Prostate gland (tissue), 2 donors: ENCODE measurements around the gene OTUD5. TPM values are rescaled to one million over a fixed set of nuclear protein-coding genes. Genes with fewer than 3 reads are reported as not detected.

Experiments
- small RNA-seq, 2 donors: library from RNA; depleted of rRNA; stranded (forward); fragments of <200 nt; gene quantifications; one replicate each; pipeline ENCODE3, GENCODE V24; 2016
- total RNA-seq, 2 donors: library from RNA; depleted of rRNA; stranded (reverse); fragments of >200 nt; gene quantifications; one replicate each; pipeline ENCODE4 v1.1.0, GENCODE V29; 2016

OTUD5 gene
- total RNA-seq, 2 donors from 2014 or later: 44.1 to 84.2 TPM

Small RNA genes within 50 kb of the gene (small RNA-seq; reads per million reads assigned to genes)
- gene RNU6-722P: 0 reads per million in 2 donors

Other genes with a start within 250 kb of the OTUD5 start
- under 1 TPM in 1 of 2 donors, not detected in 1; 0.41 TPM for gene GLOD5, start 195.9 kb downstream of the OTUD5 start, total RNA-seq
- not detected for gene GATA1, start 171.0 kb downstream of the OTUD5 start, total RNA-seq
- gene HDAC6, start 155.5 kb downstream of the OTUD5 start, total RNA-seq: 100 to 1,000 TPM; 102 to 113 TPM
- gene ERAS, start 131.1 kb downstream of the OTUD5 start, total RNA-seq: not detected
- 10 to 100 TPM; 45.4 to 77.7 TPM for gene PCSK1N, start 122.0 kb downstream of the OTUD5 start, total RNA-seq
- 10 to 100 TPM; 58.2 to 85.8 TPM for gene TIMM17B, start 59.8 kb downstream of the OTUD5 start, total RNA-seq
- gene PQBP1, start 59.7 kb downstream of the OTUD5 start, total RNA-seq: 10 to 100 TPM; 37.1 to 76.6 TPM
- gene SLC35A2, start 46.0 kb downstream of the OTUD5 start, total RNA-seq: 10 to 100 TPM; 29.7 to 39.0 TPM
- 10 to 100 TPM; 12.1 to 23.5 TPM for gene PIM2, start 38.6 kb downstream of the OTUD5 start, total RNA-seq
- 1 to 10 TPM in 1 of 2 donors, under 1 TPM in 1; 0.23 to 1.9 TPM for gene KCND1, start 14.2 kb upstream of the OTUD5 start, total RNA-seq
- 10 to 100 TPM; 26.9 to 62.4 TPM for gene GRIPAP1, start 44.7 kb upstream of the OTUD5 start, total RNA-seq
- 10 to 100 TPM; 44.6 to 88.4 TPM for gene TFE3, start 85.8 kb upstream of the OTUD5 start, total RNA-seq
- 10 to 100 TPM; 12.3 to 15.0 TPM for gene CCDC120, start 101.4 kb upstream of the OTUD5 start, total RNA-seq
- 10 to 100 TPM; 13.9 to 42.9 TPM for gene PRAF2, start 116.4 kb upstream of the OTUD5 start, total RNA-seq
- gene WDR45, start 122.3 kb upstream of the OTUD5 start, total RNA-seq: 10 to 100 TPM; 67.8 to 93.6 TPM
- 10 to 100 TPM; 21.2 to 28.7 TPM for gene GPKOW, start 166.1 kb upstream of the OTUD5 start, total RNA-seq
- 10 to 100 TPM; 16.0 to 16.6 TPM for gene MAGIX, start 205.2 kb upstream of the OTUD5 start, total RNA-seq
- gene PLP2, start 214.3 kb upstream of the OTUD5 start, total RNA-seq: 10 to 100 TPM; 24.3 to 34.7 TPM
- gene PRICKLE3, start 228.8 kb upstream of the OTUD5 start, total RNA-seq: 10 to 100 TPM; 17.4 to 20.5 TPM
- 1 to 10 TPM in 1 of 2 donors, under 1 TPM in 1; 0.55 to 5.2 TPM for gene SYP, start 242.6 kb upstream of the OTUD5 start, total RNA-seq